Osteocyte (in vitro differentiated cells): ENCODE data around the gene IMPA2. TPM values are rescaled to one million over a fixed set of nuclear protein-coding genes. Genes with fewer than 3 reads are reported as not detected.
A peak's percentile ranks its signal among the peaks of the same experiment; 100 is the strongest.

Source experiments
- DNase-seq: peaks from one replicate; pipeline ENCODE4 v3.0.0; 2021; ENCODE audit warnings: mixed read lengths; ENCODE audit not compliant: unreplicated experiment; ENCODE audit errors: extremely low spot score
- H3K27ac Mint-ChIP-seq: one replicate; pipeline ENCODE4 v1.8.0; 2021; ENCODE audit warnings: mild to moderate bottlenecking, mixed read lengths; ENCODE audit not compliant: unreplicated experiment
- H3K27me3 Mint-ChIP-seq: one replicate; pipeline ENCODE4 v1.8.0; 2021; ENCODE audit warnings: mixed read lengths; ENCODE audit not compliant: unreplicated experiment
- H3K36me3 Mint-ChIP-seq: one replicate; pipeline ENCODE4 v1.8.0; 2021; ENCODE audit warnings: mixed read lengths; ENCODE audit not compliant: unreplicated experiment
- H3K4me1 Mint-ChIP-seq: one replicate; pipeline ENCODE4 v1.8.0; 2021; ENCODE audit warnings: mixed read lengths; ENCODE audit not compliant: unreplicated experiment
- H3K4me3 Mint-ChIP-seq: one replicate; pipeline ENCODE4 v1.8.0; 2021; ENCODE audit warnings: mild to moderate bottlenecking, moderate library complexity, mixed read lengths; ENCODE audit not compliant: unreplicated experiment
- H3K9me3 Mint-ChIP-seq: one replicate; pipeline ENCODE4 v1.8.0; 2021; ENCODE audit warnings: mixed read lengths; ENCODE audit not compliant: unreplicated experiment
- CTCF ChIP-seq: fragments of 200-600 bp; sonication (generic); IDR thresholded peaks from 2 replicates; pipeline ENCODE4 v1.5.0; 2021; ENCODE audit warnings: antibody characterized with exemption, mild to moderate bottlenecking, moderate library complexity
- total RNA-seq: library from RNA; stranded (reverse); gene quantifications from 2 replicates; pipeline ENCODE4 v1.2.1, GENCODE V29; 2021

Gene IMPA2
- total RNA-seq, 1 donor from 2014 or later, result 9.2 TPM

DNA sequence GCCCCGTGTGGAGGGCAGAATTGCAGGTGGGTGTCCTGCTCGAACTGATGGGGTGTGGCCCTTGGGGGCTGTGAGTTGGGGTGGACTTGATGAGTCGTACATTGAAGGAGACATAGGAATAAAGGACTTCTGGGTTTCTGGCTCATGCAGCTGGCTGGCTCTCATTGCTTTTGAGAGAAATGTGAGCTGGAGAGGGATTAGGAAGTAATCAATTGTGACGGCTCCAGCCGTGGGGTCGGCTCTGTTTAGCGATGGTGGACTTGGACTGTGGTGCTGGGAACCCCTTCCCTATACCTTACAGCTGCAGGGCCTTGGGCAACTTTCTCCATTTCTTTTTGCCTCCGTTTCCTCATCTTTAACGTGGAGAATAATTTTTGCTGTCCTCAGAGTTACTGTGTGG lies 9.2 kb downstream of the IMPA2 start:
- no peak for TF ChIP-seq CTCF
- Mint-ChIP-seq H3K36me3 (no peaks in the 10 kb centered on the region), H3K4me3 (no peak overlapping the region), H3K27me3 (no peaks in the 10 kb centered on the region), H3K27ac (no peak overlapping the region), H3K4me1 (peaks cover 26% of the 10 kb centered on the region), H3K9me3 (no peaks in the 10 kb centered on the region)
- no peak for DNase-seq

DNA sequence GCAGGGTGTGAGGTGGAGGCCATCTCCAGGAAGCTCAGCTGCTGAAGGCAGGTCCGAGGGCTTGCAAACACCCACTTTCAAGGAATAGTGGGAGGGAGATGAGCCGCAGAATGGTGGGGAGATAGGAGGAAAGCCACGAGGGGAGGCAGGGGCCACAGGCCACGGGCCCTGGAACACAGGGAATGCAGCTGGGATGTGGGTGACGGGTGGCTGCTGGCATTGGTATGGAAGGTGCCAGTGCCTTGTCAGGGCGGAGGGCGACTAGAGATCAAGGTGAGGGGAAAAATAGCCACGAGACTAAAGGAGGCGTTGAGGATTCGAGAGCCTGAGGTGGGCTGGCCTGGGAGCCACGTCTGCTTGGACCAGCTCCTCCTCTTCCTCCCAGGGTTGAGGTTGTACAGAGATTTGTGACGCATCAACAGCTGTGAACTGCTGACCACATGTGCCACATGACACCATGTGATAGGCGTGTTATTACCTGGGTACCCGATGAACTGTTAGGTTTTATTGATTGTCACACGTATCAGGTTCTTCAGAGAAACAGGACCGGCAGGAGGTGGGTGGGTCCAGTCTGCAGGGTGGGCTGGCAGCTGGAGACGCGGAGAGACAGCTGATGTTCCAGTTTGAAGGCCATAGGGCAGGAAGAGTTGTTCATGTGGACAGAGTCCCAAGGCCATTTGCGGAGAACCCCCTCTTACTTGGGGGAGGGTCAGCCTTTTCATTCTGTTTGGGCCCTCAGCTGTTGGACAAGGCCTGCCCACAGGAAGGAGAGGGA lies 9.9 kb downstream of the IMPA2 start:
- no peak for TF ChIP-seq CTCF
- Mint-ChIP-seq H3K27me3 (no peaks in the 10 kb centered on the region), H3K9me3 (no peaks in the 10 kb centered on the region), H3K4me1 (peaks cover 32% of the 10 kb centered on the region), H3K36me3 (no peaks in the 10 kb centered on the region), H3K4me3 (no peak overlapping the region), H3K27ac (no peak overlapping the region)
- no peak for DNase-seq

DNA sequence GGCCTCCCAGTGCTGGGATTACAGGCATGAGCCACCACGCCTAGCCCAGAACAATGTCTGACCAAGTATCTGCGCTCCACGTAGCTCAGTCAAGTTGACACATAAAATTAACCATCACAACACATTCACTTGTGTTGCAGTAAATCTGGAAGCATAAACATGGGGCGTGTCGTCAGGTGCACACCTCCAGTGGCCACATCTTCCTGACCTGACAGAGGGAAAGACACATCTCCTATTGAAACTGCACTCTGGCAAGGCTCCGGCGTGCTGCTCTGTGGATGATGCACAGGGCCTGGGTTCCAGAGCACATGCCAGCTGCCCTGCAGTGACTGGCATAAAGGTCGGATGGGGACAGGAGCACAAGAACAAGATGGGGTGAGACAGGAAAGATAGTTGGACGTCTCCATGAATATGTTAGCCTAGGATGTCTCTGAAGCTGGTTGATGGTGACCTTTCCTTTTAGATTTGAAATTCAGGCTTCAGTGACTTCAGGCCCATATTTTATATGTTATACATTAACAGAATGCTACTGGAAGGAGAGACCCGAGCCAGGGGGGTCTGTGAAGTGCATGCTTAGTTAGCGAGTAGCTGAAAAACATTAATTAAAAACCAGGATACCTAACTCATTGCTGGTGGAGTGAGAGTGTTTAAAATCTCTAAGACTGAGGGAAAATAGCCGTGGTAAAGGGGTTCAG lies 10.9 kb downstream of the IMPA2 start:
- Mint-ChIP-seq H3K36me3 (no peaks in the 10 kb centered on the region), H3K27ac (no peak overlapping the region), H3K4me1 (peaks cover 32% of the 10 kb centered on the region), H3K9me3 (no peaks in the 10 kb centered on the region), H3K27me3 (no peaks in the 10 kb centered on the region), H3K4me3 (no peak overlapping the region)
- no peak for DNase-seq
- TF ChIP-seq CTCF, result no peak

DNA sequence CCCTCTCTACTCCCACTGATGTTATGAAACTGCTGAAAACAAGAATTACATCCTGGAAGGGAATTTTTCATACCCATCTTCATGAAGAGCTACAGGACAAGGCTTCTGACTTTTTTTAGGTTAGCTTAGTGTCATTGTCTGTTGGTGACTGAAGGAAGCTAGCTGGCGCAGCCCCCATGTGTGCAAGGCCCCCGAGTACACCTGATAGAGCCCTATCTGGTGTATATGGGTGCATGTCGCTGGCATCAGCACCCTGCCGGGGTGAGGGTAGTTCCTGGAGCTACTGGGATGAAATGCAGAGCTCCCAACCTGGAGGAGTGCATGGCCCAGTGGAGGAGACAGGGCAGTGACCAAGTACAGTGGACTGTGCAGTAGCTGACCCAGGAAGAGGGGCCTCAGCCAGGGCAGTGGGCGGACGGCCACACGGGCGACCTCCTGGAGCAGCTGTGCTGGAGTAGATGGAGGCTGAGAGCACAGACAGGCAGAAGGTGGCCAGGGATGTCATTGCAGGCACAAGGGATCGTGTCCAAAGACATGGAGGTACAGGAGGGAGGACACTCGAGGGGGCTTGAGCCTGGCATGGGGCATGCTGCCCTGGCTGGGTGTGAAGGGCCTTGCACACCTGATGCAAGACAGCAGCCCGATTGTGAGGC lies 12.1 kb downstream of the IMPA2 start:
- peak overlapping the region; percentile 54 for H3K27ac Mint-ChIP-seq
- peaks cover 32% of the 10 kb centered on the region for H3K4me1 Mint-ChIP-seq

More for the DNA sequence above, 12.1 kb downstream of the IMPA2 start:
- DNase-seq, result no peak
- H3K9me3 Mint-ChIP-seq, result no peaks in the 10 kb centered on the region
- no peaks in the 10 kb centered on the region for H3K27me3 Mint-ChIP-seq
- no peak for TF ChIP-seq CTCF
- H3K36me3 Mint-ChIP-seq, result no peaks in the 10 kb centered on the region
- H3K4me3 Mint-ChIP-seq, result no peak overlapping the region
